CD4-positive, alpha-beta T cell (primary cell): ENCODE results near the gene ZSWIM5. TPM values are rescaled to one million over a fixed set of nuclear protein-coding genes. Genes with fewer than 3 reads are reported as not detected.

Experiments used
- ATAC-seq: fragments of 200-7000 bp; cut with Tn5 transposase; one replicate; pipeline ENCODE4 v1.10.0; 2022; ENCODE audit warnings: mild to moderate bottlenecking; ENCODE audit not compliant: poor library complexity
- CTCF ChIA-PET: fragments of 350-600 bp; sonication (Branson Sonifier 250); formaldehyde crosslinking; loops from one replicate; lab custom pipeline; 2021; ENCODE audit warnings: antibody characterized with exemption, inconsistent platforms; lab: Charles Lee
- POLR2A ChIA-PET: fragments of 350-600 bp; sonication (Branson Sonifier 250); formaldehyde crosslinking; loops from one replicate; lab custom pipeline; 2021; ENCODE audit warnings: antibody characterized with exemption, inconsistent platforms; lab: Charles Lee
- DNase-seq, 14 experiments: peaks; one replicate each; pipeline ENCODE4 v3.0.0-alpha.2; 2013 to 2020; ENCODE audit warnings: mixed read lengths in 2 of 14
- H3K27ac ChIP-seq, 2 donors: one replicate each; pipeline versions ENCODE4 v1.5.1 to v1.7.0; 2013; ENCODE audit warnings: low read length in 2 of 2, low read depth in 1 of 2, mild to moderate bottlenecking in 1 of 2
- H3K27me3 ChIP-seq, 2 experiments: 1 replicate in 1 of 2; 2 replicates in 1 of 2; pipeline versions ENCODE4 v1.6.1 to v1.7.0; 2013; ENCODE audit warnings: low read length in 2 of 2, control low read depth in 1 of 2, mild to moderate bottlenecking in 1 of 2, moderate library complexity in 1 of 2; ENCODE audit not compliant: insufficient read depth in 2 of 2, control insufficient read depth in 1 of 2
- H3K36me3 ChIP-seq: one replicate; pipeline ENCODE4 v1.6.1; 2013; ENCODE audit warnings: low read length, control low read depth; ENCODE audit not compliant: insufficient read depth
- H3K4me1 ChIP-seq: one replicate; pipeline ENCODE4 v1.6.1; 2013; ENCODE audit warnings: low read length, control low read depth; ENCODE audit not compliant: insufficient read depth
- H3K4me3 ChIP-seq: one replicate; pipeline ENCODE4 v1.5.1; 2013; ENCODE audit warnings: mild to moderate bottlenecking, low read length, moderate library complexity
- H3K9me3 ChIP-seq, 2 experiments: 1 replicate in 1 of 2; 2 replicates in 1 of 2; pipeline versions ENCODE4 v1.6.1 to v1.7.0; 2013; ENCODE audit warnings: low read length in 2 of 2, mild to moderate bottlenecking in 2 of 2, control low read depth in 1 of 2, moderate library complexity in 1 of 2; ENCODE audit not compliant: control insufficient read depth in 1 of 2, insufficient read depth in 1 of 2
- H3K27ac Mint-ChIP-seq: one replicate; pipeline ENCODE4 v1.8.0; 2020; ENCODE audit warnings: mixed read lengths
- H3K27me3 Mint-ChIP-seq: one replicate; pipeline ENCODE4 v1.8.0; 2021; ENCODE audit warnings: mixed read lengths
- H3K36me3 Mint-ChIP-seq: one replicate; pipeline ENCODE4 v1.8.0; 2021; ENCODE audit warnings: low read depth, mixed read lengths
- H3K4me1 Mint-ChIP-seq: one replicate; pipeline ENCODE4 v1.8.0; 2021; ENCODE audit warnings: low read depth, mixed read lengths
- H3K4me3 Mint-ChIP-seq: one replicate; pipeline ENCODE4 v1.8.0; 2020; ENCODE audit warnings: mild to moderate bottlenecking, mixed read lengths
- H3K9me3 Mint-ChIP-seq: one replicate; pipeline ENCODE4 v1.8.0; 2020; ENCODE audit warnings: mixed read lengths
- intact Hi-C, 2 experiments: fragments of 100-400 bp; cut with DNase I in 1 of 2; cut with micrococcal nuclease in 1 of 2; formaldehyde crosslinking; loops; one replicate each; pipeline versions ENCODE4 v1.15.1 to v1.9.0; 2023 to 2025; cut with DNase I, micrococcal nuclease
- total RNA-seq, 174 experiments: library from RNA in 2 of 174; stranded (reverse) in 2 of 174; gene quantifications; one replicate each; pipeline ENCODE4 v1.2.3 and lab custom pipeline; 2021 to 2026
- TF ChIP-seq, protein P1 (sequence below): fragments of 200-600 bp; IDR thresholded peaks from one replicate; pipeline ENCODE4 v1.8.0; 2022; ENCODE audit warnings: antibody characterized with exemption, mild to moderate bottlenecking

The ZSWIM5 gene
- total RNA-seq, 2 experiments from 2014 or later, result 0.91 to 1.1 TPM

DNA sequence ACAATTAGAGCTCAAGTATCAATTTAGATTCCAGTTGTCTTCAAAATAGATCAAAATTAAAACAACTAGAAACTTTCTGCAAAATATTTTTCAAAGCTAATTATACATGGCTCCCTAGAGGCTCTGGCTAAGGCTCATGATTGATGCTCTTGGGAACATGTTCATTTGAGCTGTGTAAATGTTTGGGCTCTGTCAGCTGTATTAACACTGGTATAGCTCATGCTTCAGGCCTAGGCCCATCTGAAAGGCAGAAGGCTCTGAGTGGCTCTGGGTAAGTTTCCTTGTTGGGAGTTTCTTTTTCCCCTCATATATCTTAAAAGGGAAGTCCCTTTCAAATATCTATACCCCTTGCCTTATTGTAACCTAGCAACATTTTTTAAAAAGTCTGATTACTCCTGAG is 113.1 kb downstream of the ZSWIM5 start:
- Histone ChIP-seq H3K27ac (no peak overlapping the region), H3K9me3 (no peaks in the 10 kb centered on the region), H3K4me3 (no peak overlapping the region), H3K27me3 (no peaks in the 10 kb centered on the region), H3K36me3 (no peaks in the 10 kb centered on the region), H3K4me1 (no peaks in the 10 kb centered on the region)
- ATAC-seq (no peak), DNase-seq (no peak)
- no peaks in the 10 kb centered on the region for H3K9me3 Mint-ChIP-seq
- H3K27ac Mint-ChIP-seq, result no peak overlapping the region
- POLR2A ChIA-PET, result interaction anchor here (0.6 kb wide), 1 partner anchor 255 kb away, joined by 3 read pairs; no protein-coding TSS in a partner anchor
- no peak overlapping the region for H3K4me3 Mint-ChIP-seq
- H3K36me3 Mint-ChIP-seq, result no peaks in the 10 kb centered on the region
- CTCF ChIA-PET, result interaction anchor here (0.6 to 0.8 kb wide), 2 partner anchors 19 to 187 kb away, joined by 3 read pairs; no protein-coding TSS in a partner anchor
- H3K4me1 Mint-ChIP-seq, result no peaks in the 10 kb centered on the region
- H3K27me3 Mint-ChIP-seq, result no peaks in the 10 kb centered on the region
- intact Hi-C loops, result no loop called here
- TF ChIP-seq, protein P1, sequence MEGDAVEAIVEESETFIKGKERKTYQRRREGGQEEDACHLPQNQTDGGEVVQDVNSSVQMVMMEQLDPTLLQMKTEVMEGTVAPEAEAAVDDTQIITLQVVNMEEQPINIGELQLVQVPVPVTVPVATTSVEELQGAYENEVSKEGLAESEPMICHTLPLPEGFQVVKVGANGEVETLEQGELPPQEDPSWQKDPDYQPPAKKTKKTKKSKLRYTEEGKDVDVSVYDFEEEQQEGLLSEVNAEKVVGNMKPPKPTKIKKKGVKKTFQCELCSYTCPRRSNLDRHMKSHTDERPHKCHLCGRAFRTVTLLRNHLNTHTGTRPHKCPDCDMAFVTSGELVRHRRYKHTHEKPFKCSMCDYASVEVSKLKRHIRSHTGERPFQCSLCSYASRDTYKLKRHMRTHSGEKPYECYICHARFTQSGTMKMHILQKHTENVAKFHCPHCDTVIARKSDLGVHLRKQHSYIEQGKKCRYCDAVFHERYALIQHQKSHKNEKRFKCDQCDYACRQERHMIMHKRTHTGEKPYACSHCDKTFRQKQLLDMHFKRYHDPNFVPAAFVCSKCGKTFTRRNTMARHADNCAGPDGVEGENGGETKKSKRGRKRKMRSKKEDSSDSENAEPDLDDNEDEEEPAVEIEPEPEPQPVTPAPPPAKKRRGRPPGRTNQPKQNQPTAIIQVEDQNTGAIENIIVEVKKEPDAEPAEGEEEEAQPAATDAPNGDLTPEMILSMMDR, result no peak

DNA sequence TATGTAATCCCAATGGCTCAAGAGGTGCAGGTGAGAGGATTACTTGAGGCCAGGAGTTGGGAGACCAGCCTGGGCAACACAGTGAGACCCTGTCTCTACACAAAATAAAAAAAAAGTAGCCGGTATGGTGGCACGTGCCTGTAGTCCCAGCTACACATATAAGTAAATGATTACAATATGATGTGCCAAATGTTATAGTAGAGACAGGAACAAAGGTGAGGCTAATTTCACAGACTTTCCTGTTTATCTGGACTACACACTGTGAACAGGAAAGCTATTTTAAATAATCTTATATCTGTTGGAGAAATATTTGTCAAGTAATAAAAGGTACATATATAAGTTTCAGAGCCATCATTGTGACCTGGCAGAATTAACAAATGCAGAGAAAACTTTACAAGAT is 116.7 kb downstream of the ZSWIM5 start:
- Histone ChIP-seq H3K9me3 (no peaks in the 10 kb centered on the region), H3K4me3 (no peak overlapping the region), H3K27me3 (no peaks in the 10 kb centered on the region), H3K4me1 (no peaks in the 10 kb centered on the region), H3K36me3 (no peaks in the 10 kb centered on the region), H3K27ac (no peak overlapping the region)
- intact Hi-C loops, result no loop called here
- DNase-seq (no peak), ATAC-seq (no peak)
- ChIA-PET POLR2A (no interaction called here), CTCF (interaction anchor here (1.2 kb wide), 1 partner anchor 23 kb away, joined by 3 read pairs; no protein-coding TSS in a partner anchor)
- TF ChIP-seq, protein P1, result no peak
- Mint-ChIP-seq H3K9me3 (no peaks in the 10 kb centered on the region), H3K27ac (no peak overlapping the region), H3K36me3 (no peaks in the 10 kb centered on the region), H3K4me1 (no peaks in the 10 kb centered on the region), H3K4me3 (no peak overlapping the region), H3K27me3 (no peaks in the 10 kb centered on the region)

DNA sequence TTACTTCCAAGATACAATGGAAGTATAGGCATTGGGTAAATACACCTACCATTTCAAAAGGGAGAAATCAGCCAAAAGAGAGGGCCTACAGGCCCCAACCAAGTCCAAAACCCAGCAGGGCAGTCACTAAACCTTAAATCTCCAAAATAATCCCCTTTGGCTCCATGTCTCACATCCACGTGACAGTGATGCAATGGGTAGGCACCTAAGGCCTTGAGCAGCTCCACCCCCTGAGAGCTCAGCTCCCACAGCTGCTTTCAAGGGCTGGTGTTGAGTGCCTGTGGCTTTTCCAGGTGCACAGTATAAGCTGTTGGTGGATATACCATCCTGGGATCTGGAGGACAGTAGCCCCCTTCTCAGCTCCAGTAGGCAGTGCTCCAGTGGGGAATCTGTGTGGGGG is 121.8 kb downstream of the ZSWIM5 start:
- H3K4me1 Mint-ChIP-seq, result no peaks in the 10 kb centered on the region
- TF ChIP-seq, protein P1, result no peak
- intact Hi-C loops, result no loop called here

More for the DNA sequence above, 121.8 kb downstream of the ZSWIM5 start:
- H3K36me3 Mint-ChIP-seq, result no peaks in the 10 kb centered on the region
- H3K27me3 Mint-ChIP-seq, result no peaks in the 10 kb centered on the region
- H3K36me3 ChIP-seq, result no peaks in the 10 kb centered on the region
- no peak overlapping the region for H3K27ac Mint-ChIP-seq
- DNase-seq, result no peak
- no peak overlapping the region for H3K27ac ChIP-seq
- ATAC-seq, result no peak
- peaks cover 6% of the 10 kb centered on the region for H3K4me1 ChIP-seq
- H3K4me3 Mint-ChIP-seq, result no peak overlapping the region
- ChIA-PET CTCF (no interaction called here), POLR2A (no interaction called here)
- H3K27me3 ChIP-seq, result no peaks in the 10 kb centered on the region
- no peaks in the 10 kb centered on the region for H3K9me3 ChIP-seq
- H3K9me3 Mint-ChIP-seq, result no peaks in the 10 kb centered on the region
- no peak overlapping the region for H3K4me3 ChIP-seq
